Astrocyte (in vitro differentiated cells and primary cell): ENCODE data around the gene FBXO10.

Experiments
- CTCF ChIP-seq: IDR thresholded peaks from 2 replicates; pipeline ENCODE4 v1.5.1; 2011; ENCODE audit warnings: low read depth, mild to moderate bottlenecking, inconsistent platforms, low read length, moderate library complexity; ENCODE audit not compliant: insufficient read depth
- EZH2 ChIP-seq: IDR thresholded peaks from 2 replicates; pipeline ENCODE4 v1.6.1; 2012; ENCODE audit warnings: mild to moderate bottlenecking, low read length, inconsistent platforms; ENCODE audit not compliant: insufficient read depth

GRCh38 chr9:37534901-37535300 lies 41.3 kb downstream of the FBXO10 start:
- no peak for TF ChIP-seq CTCF
- TF ChIP-seq EZH2 = no peak
